HG02588 (cell line): ENCODE data around the gene ZYG11B.
"Not testable (repeated sequence)": the region's sequence is repeated elsewhere in the genome, so short reads cannot be mapped to it uniquely, and the experiment has no call there.

Source experiments
- ATAC-seq: cut with Tn5 transposase; IDR thresholded peaks from one replicate; pipeline ENCODE4 v1.9.1; 2021; ENCODE audit warnings: mild to moderate bottlenecking, moderate library complexity; ENCODE audit not compliant: unreplicated experiment

Gene ZYG11B

DNA sequence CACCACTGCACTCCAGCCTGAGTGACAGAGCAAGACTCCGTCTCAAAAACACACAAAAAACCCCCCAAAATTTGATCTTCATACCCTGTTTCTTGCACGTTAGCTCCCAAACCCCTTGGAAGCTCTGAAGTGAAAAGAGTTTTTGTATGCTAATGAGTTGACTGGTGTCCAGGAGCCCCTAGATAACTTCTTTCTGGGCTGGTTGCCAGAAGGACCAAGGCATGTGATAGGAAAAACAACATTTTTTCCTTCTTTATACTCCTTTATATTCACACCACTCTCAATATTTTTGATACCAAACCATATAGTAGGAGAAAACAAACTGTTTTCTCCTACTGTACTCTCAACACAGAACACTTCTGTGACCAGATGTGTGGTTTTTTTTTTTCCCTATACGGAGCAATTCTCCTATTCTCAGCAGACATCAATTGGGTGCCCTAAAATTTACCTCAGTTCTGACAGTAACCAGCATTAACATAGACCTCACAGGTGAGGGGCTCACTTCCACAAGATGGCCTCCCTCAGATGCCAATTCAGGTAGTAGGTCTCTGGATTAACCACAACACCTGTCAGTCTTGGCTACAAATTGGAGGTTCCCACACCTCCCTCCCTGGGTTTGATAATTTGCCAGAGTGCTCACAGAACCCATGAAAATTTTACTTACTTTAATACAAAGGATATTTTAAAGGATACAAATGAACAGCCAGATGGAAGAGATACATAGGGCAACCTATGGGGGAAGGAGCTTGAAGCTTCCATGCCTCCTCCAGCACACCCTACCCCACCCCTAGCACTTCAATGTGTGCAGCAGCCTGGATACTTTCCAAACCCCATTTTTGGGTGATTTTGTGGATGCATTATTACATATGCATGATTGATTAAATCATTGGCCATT, 25.6 kb downstream of the ZYG11B start:
- ATAC-seq, result no peak

DNA sequence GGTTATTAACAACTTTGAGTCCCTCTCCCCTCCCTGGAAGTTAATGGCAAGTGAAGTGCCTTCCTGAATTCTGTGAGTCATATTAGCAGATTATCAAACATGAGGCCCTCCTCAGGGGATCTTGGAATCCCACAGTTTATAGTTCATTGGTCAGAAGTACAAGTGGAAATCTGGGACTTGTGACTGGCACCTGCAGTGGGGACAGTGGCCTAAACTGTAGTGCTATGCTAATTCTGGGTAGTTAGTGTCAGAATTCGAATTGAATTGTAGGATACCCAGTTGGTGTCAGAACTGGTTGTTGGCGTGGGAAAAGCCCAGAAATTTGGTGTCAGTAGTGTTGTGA, 26.2 kb downstream of the ZYG11B start:
- no peak for ATAC-seq

DNA sequence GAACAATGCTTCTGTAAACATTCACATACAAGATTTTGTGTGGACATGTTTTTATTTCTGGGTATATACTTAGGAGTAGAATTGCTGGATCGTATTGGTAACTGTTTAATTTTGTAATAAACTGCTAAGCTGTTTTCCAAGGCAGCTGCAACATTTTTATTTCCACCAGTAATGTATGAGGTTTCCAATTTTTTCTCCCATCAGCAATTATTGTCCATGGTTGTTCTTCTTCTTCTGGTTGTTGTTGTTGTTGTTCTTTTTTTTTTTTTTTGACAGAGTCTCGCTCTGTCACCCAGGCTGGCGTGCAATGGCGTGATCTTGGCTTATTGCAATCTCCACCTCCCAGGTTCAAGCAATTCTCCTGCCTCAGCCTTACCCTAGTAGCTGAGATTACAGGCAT, 26.9 kb downstream of the ZYG11B start:
- no peak for ATAC-seq

DNA sequence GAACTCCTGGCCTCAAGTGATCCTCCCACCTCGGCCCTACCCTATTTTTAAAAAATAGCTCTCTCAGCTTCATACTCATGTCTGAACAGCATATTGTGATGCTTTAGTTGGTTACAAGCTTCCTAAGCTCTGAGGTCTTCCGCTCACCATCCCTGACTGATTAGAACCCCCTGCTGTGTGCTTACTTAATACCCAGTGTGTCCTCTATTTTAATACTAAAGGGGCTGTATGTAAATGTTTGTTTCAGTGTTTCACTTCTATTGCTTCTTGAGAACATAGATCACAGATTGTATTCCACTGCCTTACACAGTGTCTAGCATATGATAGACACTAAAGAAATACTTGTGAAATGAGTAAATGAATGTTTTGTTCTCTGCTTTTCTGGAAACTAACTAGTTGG, 29.8 kb downstream of the ZYG11B start:
- ATAC-seq, result no peak

DNA sequence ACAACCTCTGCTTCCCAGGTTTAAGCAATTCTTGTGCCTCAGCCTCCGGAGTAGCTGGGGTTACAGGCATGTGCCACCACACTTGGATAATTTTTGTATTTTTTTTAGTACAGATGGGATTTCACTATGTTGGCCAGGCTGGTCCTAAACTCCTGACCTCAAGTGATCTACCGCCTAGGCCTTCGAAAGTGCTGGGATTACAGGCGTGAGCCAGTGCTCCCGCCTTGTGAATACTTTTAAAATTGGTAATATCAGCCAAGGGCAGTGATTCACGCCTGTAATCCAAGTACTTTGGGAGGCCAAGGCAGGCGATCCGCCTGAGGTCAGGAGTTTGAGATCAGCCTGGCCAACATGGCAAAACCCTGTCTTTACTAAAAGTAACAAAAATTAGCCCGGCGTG, 33.7 kb downstream of the ZYG11B start:
- no peak for ATAC-seq

DNA sequence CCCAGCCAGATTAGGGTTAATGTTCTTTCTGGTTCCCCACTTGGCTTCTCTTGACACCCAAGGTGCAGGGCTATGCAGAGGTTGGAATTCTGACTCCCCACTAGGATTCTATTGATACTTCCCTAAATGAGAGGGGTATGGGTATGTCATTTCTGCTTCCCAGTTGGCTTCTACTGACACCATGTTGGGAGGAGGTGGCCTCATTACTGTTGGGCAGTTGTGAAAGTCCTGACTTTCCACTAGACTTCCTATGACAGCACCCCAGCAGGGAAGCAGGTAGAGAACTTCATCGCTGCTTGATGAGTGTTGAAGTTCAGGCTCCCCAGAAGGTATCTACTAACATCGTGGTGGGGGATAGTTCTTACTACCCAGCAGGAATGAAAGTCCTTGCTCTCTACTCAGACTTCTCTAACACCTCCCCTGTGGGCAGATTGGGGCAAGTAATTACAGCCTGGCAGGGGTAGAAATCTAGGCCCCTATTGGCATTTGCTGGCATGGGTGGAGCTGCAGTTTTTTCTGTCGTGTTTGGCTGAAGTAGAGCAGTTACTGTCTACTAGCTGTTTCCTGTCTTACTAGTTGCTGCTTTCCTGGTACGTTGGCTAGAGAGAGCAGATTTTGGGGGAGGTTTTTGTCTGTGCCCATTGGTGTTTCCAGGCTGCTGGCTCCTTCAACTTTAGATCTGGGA, 41.5 kb downstream of the ZYG11B start:
- no peak for ATAC-seq

DNA sequence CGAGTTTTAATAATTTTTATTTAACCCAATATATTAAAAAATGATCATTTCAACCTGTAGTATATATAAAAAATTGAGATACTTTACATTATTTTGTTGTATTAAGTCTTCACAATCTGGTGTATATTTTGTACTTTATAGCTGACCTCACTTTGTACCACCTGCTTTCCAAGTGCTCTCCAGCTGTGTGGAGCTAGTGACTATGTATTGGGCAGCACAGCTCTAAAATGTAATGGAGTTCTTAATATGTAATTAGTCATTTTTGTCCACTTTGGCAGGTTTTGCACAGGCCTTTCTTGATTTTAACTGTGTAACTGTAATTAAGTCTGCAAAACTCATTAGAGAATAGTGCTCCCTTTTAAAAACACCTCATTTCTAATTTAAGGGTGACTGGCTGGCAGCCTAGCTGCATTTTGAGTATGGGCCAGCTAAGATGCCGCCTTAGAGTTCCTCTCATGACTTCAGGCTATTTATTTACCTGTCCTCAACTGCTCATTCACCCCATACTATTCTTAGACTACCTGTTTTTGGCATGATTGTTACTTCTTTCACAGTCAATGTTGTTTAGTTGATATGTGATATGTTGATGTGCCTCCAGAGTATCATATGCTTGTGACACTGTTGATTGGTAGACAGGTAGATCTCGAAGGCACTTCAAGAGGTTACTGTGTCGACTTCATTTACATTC, 43.2 kb downstream of the ZYG11B start:
- no peak for ATAC-seq

DNA sequence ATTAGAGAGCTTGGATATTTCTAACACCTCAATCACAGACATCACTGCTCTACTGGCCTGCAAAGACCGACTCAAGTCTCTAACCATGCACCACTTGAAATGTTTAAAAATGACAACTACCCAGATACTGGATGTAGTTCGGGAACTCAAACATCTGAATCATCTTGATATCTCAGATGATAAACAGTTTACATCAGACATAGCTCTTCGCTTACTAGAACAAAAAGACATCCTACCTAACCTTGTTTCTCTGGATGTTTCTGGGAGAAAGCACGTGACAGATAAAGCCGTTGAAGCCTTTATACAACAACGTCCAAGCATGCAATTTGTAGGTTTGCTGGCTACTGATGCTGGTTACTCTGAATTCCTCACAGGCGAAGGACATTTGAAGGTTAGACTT, 45.1 kb downstream of the ZYG11B start:
- no peak for ATAC-seq

DNA sequence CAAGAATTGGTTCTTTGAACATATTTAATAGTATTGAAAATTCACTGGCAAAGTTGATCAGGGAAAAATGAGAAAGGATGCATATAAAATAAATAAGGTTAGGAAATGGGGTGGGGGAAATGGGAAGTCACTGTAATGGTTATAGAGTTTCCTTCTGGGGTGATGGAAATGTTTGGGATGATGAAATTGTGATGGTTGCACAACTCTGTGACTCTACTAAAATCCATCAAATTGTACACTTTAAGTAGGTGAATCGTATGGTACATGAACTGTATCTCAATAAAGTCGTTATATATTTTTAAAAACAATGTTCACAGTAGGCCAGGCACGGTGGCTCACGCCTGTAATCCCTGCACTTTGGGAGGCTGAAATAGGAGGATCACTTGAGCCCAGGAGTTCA, 59.9 kb downstream of the ZYG11B start:
- ATAC-seq, result no peak

DNA sequence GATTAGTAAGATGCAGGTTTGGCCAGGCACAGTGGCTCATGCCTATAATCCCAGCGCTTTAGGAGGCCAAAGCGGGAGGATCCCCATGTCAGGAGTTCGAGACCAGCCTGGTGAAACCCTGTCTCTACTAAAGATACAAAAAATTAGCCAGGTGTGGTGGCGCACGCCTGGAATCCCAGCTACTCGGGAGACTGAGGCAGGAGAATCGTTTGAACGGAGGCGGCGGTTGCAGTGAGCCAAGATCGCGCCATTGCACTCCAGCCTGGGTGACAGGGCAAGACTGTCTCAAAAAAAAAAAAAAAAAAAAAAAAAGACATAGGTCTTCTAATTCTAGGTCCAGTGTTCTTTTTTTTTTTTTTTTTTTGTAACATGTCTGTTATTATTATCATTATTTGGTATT, 64.2 kb downstream of the ZYG11B start:
- ATAC-seq, result not testable (repeated sequence)

DNA sequence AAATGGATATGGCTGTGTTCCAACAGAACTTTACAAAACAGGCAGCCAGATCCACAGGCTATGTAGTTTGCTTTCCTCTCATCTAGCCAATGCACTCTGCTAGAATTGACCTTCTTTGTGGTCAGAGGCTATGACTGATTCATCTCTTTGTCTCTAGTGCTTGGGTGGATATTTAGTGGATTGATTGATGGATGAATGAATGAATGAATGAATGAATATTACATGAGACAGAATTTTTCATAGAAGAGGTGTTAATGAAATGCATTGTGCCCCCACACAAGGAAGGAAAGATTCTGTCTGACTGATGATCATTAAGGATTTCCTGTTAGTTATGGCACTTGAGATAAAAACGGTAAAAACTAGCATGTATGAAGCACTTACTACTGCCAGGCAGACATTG, 65.8 kb downstream of the ZYG11B start:
- ATAC-seq, result no peak

DNA sequence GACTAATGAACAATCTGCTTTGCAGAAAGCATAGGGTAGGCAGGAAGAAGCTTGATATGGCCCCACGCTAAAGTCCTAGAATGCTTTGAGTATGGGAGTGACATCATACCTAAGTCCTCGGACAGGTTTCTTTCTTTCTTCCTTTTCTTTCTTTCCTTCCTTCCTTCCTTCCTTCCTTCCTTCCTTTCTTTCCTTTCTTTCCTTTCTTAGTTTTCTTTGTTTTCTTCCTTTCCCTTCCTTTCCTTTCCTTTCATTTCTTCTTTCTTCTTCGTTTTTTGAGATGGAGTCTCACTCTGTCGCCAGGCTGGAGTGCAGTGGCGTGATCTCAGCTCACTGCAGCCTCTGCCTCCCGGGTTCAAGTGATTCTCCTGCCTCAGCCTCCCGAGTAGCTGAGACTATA, 67.5 kb downstream of the ZYG11B start:
- ATAC-seq, result not testable (repeated sequence)

DNA sequence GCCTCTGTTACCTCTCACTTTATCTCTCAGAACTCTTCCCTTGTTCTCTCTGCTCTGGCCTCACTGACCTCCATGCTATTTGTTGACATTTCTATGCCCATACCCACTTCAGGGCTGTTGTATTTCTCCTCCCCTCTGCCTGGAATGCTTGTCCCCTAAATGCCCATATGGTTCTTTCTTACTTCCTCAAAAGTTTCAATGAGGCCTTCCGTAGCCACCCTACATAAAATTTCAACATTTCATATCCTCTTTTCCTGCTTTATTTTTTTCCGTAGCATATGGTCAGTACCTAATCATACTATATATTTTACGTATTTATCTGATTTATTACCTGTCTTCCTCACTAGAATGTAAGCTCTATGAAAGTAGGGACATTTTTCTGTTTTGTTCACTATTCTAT, 69.2 kb downstream of the ZYG11B start:
- ATAC-seq, result no peak

DNA sequence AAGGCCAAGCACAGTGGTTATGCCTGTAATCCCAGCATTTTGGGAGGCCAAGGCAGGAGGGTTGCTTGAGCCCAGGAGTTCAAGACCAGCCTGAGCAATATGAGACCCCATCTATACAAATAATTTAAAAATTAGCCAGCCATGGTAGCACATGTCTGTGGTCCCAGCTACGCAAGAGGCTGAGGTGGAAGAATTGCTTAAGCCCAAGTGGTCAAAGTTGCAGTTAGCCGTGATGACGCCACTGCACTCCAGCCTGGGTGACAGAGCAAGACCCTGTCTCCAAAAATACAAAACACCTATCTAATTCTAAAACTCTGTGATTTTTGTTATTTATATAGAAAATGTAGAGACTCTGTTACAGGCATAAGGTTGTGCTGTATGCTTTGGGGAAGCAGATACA, 72.1 kb downstream of the ZYG11B start:
- no peak for ATAC-seq

DNA sequence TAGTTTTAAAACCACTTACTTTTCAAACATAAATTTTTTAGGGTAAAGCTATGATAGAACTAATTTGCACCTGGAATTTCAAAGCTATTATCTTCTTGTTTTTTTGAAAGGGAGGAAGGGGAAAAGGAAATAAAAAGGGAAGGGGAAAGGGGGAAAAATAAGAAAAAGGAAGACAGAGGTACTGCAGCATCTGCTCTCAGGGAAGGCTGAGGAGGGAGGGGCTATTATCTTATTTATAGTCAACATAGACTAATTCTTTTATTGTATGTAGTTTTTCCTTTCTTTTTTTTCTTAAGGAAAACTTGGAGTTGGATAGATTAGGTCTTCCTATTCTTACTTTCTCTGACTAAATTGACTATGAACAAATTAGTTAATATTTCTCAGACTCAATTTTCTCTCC, 74.8 kb downstream of the ZYG11B start:
- ATAC-seq, result no peak

DNA sequence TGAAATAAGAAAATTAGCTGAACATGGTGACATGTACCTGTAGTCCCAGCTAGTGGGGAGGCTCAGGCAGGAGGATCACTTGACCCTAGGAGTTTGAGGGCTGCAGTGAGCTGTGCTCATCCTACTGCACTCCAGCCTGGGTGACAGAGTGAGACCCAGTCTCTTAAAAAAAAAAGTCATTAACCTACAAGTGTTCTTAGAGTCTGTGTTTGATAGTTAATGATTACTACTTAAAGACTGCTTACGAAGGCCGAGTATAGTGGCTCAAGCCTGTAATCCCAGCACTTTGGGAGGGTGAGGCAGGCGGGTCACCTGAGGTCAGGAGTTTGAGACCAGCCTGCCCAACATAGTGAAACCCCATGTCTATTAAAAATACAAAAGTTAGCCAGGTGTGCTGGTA, 77.8 kb downstream of the ZYG11B start:
- ATAC-seq, result not testable (repeated sequence)

DNA sequence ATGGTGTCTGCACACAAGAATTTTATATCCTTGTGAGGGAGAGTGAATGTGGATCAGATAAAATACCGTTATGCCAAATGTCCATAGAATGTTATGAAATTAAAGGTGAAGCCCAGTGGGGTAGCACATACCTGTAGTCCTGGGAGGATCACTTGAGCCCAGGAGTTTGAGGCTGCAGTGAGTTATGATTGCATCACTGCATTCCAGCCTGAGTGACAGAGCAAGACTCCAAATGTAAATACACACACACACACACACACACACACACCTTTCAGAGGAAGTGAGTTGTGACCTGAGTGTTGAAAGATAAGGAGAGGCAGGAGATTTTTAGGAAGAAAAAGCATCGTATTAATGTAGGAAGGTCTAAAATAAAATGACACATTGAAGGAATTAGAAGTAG, 88.2 kb downstream of the ZYG11B start:
- no peak for ATAC-seq

DNA sequence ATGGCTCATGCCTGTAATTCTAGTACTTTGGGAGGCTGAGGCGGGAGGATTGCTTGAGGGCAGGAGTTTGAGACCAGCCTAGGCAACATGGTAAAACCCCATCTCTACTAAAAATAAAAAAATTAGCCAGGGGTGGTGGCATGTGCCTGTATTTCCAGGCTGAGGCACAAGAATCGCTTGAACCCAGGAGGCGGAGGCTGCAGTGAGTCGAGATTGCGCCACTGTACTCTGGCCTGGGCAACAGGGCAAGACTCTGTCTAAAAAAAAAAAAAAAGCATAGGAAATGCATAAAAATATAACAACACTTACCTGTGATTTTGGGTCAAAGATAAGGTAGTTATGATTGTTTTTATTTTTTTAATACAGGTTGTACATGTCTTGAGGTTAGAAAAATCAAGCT, 94.6 kb downstream of the ZYG11B start:
- not testable (repeated sequence) for ATAC-seq

DNA sequence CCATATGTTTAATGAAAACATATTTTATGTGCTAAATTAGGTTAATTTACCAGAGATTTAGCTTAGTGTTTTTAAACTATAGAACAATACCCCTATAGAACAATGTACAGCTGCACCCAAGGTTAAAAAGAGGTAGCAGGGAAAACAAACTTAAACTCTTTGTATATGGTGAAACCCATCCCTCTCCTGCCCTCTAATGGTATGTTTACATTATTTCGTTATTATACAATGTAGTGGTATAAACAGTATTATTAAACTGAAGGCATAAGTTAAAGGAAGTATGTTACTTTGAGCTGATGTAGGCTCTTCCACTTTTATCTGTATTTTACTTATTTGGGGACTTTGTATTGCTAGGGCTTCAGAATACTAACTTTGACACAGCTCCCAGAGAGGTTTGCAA, 99.6 kb downstream of the ZYG11B start:
- ATAC-seq, result no peak

DNA sequence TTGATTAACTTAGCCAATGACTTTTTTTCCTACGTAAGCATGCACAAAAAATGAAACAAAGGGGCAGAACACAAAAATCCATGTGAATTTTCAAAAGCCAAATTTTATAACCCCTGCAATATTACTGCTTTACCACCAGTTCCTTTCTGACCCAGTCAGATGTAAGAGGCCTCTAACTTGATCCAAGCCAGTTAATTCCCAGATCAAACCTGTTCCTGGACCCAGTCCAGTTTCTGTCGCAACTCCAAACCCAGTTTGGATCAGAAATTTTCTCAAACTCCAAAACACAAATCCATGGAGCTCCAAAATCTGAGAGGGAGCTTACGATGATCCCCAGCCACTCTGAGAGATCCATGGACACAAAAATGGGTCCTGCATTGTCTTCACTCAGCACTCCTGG, 108.5 kb downstream of the ZYG11B start:
- ATAC-seq, result no peak

DNA sequence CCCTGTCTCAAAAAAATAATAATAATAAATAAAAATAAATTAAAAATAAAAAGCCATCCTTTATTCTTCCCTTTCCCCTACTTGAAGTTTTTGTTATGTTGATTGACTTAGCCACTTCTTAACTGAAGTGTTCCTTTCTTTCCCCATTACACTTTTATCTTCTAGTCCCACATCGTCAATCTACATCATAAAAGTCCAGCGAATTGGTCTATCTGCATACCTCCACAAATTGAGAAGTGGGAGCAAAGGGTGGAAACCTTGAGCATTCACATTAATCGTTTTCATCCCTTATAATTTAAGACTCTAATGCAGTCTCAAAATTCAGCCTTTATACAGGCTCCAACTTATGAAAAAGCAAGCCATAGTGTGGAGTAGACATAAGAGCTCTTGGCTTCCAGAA, 109.8 kb downstream of the ZYG11B start:
- no peak for ATAC-seq

DNA sequence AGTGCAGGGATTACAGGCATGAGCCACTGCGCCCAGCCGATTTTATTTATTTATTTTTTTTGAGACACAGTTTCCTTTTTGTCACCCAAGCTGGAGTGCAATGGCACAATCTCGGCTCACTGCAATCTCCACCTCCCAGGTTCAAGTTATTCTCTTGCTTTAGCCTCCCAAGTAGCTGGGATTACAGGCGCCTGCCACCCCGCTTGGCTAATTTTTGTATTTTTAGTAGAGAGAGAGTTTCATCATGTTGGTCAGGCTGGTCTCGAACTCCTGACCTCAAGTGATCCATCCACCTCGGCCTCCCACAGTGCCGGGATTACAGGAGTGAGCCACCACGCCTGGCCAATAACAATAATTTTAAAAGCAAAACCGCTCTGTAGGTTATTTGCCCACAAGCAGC, 112.9 kb downstream of the ZYG11B start:
- not testable (repeated sequence) for ATAC-seq
